Keratinocyte (primary cell): ENCODE data around the gene MAGEF1. TPM values are rescaled to one million over a fixed set of nuclear protein-coding genes. Genes with fewer than 3 reads are reported as not detected.

ENCODE experiments used
- DNase-seq: peaks from one replicate; pipeline ENCODE4 v3.0.0-alpha.2; 2011; ENCODE audit warnings: low read depth, missing footprints, low spot score
- FAIRE-seq: peaks from 2 replicates; lab custom pipeline; 2011; peaks lifted over from hg19 to GRCh38; lab: Jason Lieb, UNC
- H2AFZ ChIP-seq: 2 replicates; pipeline ENCODE4 v1.6.0; 2012; ENCODE audit warnings: low read length, control low read depth, inconsistent platforms; ENCODE audit not compliant: control insufficient read depth
- H3K27ac ChIP-seq: 2 replicates; pipeline ENCODE4 v1.5.1; 2011; ENCODE audit warnings: low read length; ENCODE audit not compliant: control insufficient read depth, insufficient read depth
- H3K27me3 ChIP-seq: 3 replicates; pipeline ENCODE4 v1.6.0; 2011; ENCODE audit warnings: low read length; ENCODE audit not compliant: control insufficient read depth, insufficient read depth; ENCODE audit errors: extremely low read depth
- H3K36me3 ChIP-seq, 2 experiments: 2 replicates in 1 of 2; 3 replicates in 1 of 2; pipeline ENCODE4 v1.5.1; 2011; ENCODE audit warnings: low read length in 2 of 2, mild to moderate bottlenecking in 1 of 2; ENCODE audit not compliant: control insufficient read depth in 2 of 2, insufficient read depth in 2 of 2; ENCODE audit errors: extremely low read depth in 1 of 2
- H3K4me1 ChIP-seq: 3 replicates; pipeline ENCODE4 v1.5.1; 2011; ENCODE audit warnings: low read length; ENCODE audit not compliant: control insufficient read depth, insufficient read depth; ENCODE audit errors: extremely low read depth
- H3K4me2 ChIP-seq: 3 replicates; pipeline ENCODE4 v1.6.0; 2011; ENCODE audit warnings: low read depth, low read length; ENCODE audit not compliant: control insufficient read depth, insufficient read depth; ENCODE audit errors: extremely low read depth
- H3K4me3 ChIP-seq, 3 experiments: fragments of 200-600 bp in 1 of 3; sonication (generic) in 1 of 3; 2 replicates in 2 of 3; 3 replicates in 1 of 3; pipeline ENCODE4 v1.5.1; 2011 to 2016; ENCODE audit warnings: low read length in 3 of 3, mild to moderate bottlenecking in 3 of 3, control low read depth in 2 of 3, inconsistent platforms in 1 of 3, low read depth in 1 of 3, mixed read lengths in 1 of 3, mixed run types in 1 of 3, moderate library complexity in 1 of 3; ENCODE audit not compliant: control insufficient read depth in 2 of 3, insufficient read depth in 2 of 3; ENCODE audit errors: extremely low read depth in 1 of 3
- H3K79me2 ChIP-seq: 2 replicates; pipeline ENCODE4 v1.6.0; 2012; ENCODE audit warnings: low read length; ENCODE audit not compliant: control insufficient read depth, insufficient read depth
- H3K9ac ChIP-seq: 3 replicates; pipeline ENCODE4 v1.6.0; 2011; ENCODE audit warnings: low read length; ENCODE audit not compliant: control insufficient read depth, insufficient read depth; ENCODE audit errors: extremely low read depth
- H3K9me1 ChIP-seq: 3 replicates; pipeline ENCODE4 v1.6.0; 2011; ENCODE audit warnings: low read length; ENCODE audit not compliant: control insufficient read depth, insufficient read depth; ENCODE audit errors: extremely low read depth
- H3K9me3 ChIP-seq: 2 replicates; pipeline ENCODE4 v1.5.1; 2012; ENCODE audit warnings: low read depth, low read length; ENCODE audit not compliant: control insufficient read depth
- H4K20me1 ChIP-seq: 3 replicates; pipeline ENCODE4 v1.6.0; 2011; ENCODE audit warnings: low read length; ENCODE audit not compliant: control insufficient read depth, insufficient read depth; ENCODE audit errors: extremely low read depth
- CTCF ChIP-seq, 3 experiments: IDR thresholded peaks in 1 of 3; conservative IDR thresholded peaks in 1 of 3; optimal IDR thresholded peaks in 1 of 3; 2 replicates in 2 of 3; 3 replicates in 1 of 3; pipeline versions ENCODE3 to v1.5.1; 2011; ENCODE audit warnings: low read length in 3 of 3, mild to moderate bottlenecking in 3 of 3, moderate library complexity in 2 of 3, control low read depth in 1 of 3, inconsistent platforms in 1 of 3; ENCODE audit not compliant: insufficient read depth in 2 of 3; ENCODE audit errors: extremely low read depth in 1 of 3
- EZH2 ChIP-seq: IDR thresholded peaks from one replicate; pipeline ENCODE4 v1.6.1; 2012; ENCODE audit warnings: inconsistent platforms, mild to moderate bottlenecking, low read length, moderate library complexity
- dilution Hi-C: fragments of 300-500 bp; cut with MboI; formaldehyde crosslinking; loops from one replicate; pipeline ENCODE4 v1.7.0; 2020; ENCODE audit warnings: low sequenced_read_pairs; ENCODE audit not compliant: extremely low pct_ligation_motif_present
- polyA plus RNA-seq, 5 experiments: library from polyadenylated mRNA; depleted of rRNA in 3 of 5; stranded (reverse) in 3 of 5; stranded (forward) in 1 of 5; unstranded in 1 of 5; fragments of >200 nt; gene quantifications; 1 replicate in 1 of 5; 2 replicates in 3 of 5; 3 replicates in 1 of 5; pipeline versions ENCODE4 v1.2.1 to v1.2.3, GENCODE V29; 2011 to 2012; ENCODE audit warnings: missing spikeins in 2 of 5, low read depth in 1 of 5, low replicate concordance in 1 of 5

MAGEF1 gene
- polyA plus RNA-seq, 1 donor (not counting 4 experiments of a cell fraction or from before 2014, with no cell fraction given), result 11.8 TPM

DNA sequence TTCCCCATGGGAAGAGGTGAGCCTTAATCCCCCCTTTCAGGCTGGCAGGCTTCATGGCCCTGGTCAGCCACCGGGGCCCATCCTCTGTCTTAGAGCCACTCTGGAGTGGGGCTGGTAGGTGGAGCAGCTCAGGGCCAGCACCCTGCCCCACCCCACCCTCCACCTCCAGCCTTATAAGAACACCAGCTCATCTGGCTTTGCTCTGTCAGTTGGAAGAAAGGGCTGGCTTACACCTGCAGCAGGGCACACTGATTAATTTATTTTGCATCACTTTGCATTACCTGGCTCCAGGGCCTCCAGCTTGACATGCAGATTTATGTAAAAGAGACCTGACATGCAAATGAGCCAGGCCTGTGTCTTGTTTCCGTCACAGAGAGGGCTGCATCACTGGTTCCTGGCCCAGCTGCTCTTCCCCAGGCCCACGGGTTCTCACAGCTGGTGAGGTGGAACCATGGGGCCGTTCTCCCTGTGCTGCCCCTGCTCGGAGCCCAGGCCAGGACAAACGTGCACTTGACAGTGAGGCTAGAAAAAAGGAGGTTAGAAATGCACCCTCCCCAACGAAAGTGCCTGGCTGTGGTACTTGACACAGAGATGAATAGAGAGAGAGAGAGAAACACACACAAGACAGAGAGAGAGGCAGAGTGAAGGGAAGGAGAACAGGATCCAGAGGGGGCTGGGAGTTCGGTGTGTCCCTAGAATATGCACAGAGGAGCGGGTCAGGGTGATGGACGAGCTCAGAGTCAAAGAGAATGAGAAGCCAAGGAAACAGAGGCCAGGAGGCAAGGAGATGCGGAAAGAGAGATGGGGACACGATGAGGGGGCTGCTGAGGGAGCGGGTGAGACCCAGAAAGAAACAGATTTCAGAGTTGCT is 44.5 kb upstream of the MAGEF1 start:
- TF ChIP-seq CTCF (optimal IDR thresholded peaks at IDR 0.05 in 1 of 3, IDR thresholded peaks at IDR 0.05 in 1 of 3, conservative IDR thresholded peaks at IDR 0.05 in 1 of 3; ENCODE audit: extremely low read depth in 1 of 3, insufficient read depth in 2 of 3, low read length in 3 of 3), result no peak
- TF ChIP-seq EZH2, result no peak
- H4K20me1 ChIP-seq, result no peaks in the 10 kb centered on the region
- dilution Hi-C loops, result no loop called here
- H3K27me3 ChIP-seq, result no peaks in the 10 kb centered on the region
- H3K36me3 ChIP-seq, result no peaks in the 10 kb centered on the region
- H3K9me3 ChIP-seq, result no peaks in the 10 kb centered on the region
- no peaks in the 10 kb centered on the region for H3K79me2 ChIP-seq
- peak overlapping the region; percentile 69 for H2AFZ ChIP-seq
- no peak overlapping the region for H3K4me3 ChIP-seq
- H3K27ac ChIP-seq, result peak overlapping the region; percentile 3
- peak overlapping the region; percentile 26 for H3K4me2 ChIP-seq
- peaks cover 27% of the 10 kb centered on the region for H3K4me1 ChIP-seq
- H3K9ac ChIP-seq, result peak overlapping the region; percentile 26
- FAIRE-seq, result no peak
- no peak for DNase-seq
- no peaks in the 10 kb centered on the region for H3K9me1 ChIP-seq

DNA sequence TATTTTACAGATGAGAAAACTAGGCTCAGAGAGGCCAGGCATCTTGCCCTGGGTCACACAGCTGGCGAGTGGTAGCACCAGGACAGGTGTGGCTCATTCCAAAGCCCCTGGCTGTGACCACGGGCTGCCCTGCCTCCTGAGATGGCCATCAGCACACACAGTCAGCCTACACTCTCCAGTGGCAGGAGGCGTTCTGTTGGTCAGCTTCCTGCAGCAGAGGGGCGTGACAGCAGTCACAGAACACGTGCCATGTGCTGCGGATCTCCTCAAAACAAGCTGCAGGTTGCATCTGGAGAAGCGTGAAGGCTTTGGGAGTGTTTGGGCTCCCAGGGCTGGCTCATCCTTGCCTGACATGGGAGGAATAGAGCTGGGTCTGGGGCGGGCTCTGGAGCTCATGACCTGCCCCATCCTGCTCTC is 43.5 kb upstream of the MAGEF1 start:
- no peaks in the 10 kb centered on the region for H3K36me3 ChIP-seq
- H2AFZ ChIP-seq, result no peak overlapping the region
- H3K27ac ChIP-seq, result no peak overlapping the region
- H4K20me1 ChIP-seq, result no peaks in the 10 kb centered on the region
- DNase-seq (no peak), FAIRE-seq (no peak)
- TF ChIP-seq CTCF (optimal IDR thresholded peaks at IDR 0.05 in 1 of 3, IDR thresholded peaks at IDR 0.05 in 1 of 3, conservative IDR thresholded peaks at IDR 0.05 in 1 of 3; ENCODE audit: extremely low read depth in 1 of 3, insufficient read depth in 2 of 3, low read length in 3 of 3) (no peak), EZH2 (no peak)
- H3K79me2 ChIP-seq, result no peaks in the 10 kb centered on the region
- H3K27me3 ChIP-seq, result no peaks in the 10 kb centered on the region
- no peaks in the 10 kb centered on the region for H3K9me3 ChIP-seq
- no peak overlapping the region for H3K9ac ChIP-seq
- peaks cover 22% of the 10 kb centered on the region for H3K4me1 ChIP-seq
- H3K4me3 ChIP-seq, result no peak overlapping the region
- H3K4me2 ChIP-seq, result no peak overlapping the region
- H3K9me1 ChIP-seq, result no peaks in the 10 kb centered on the region
- dilution Hi-C loops, result no loop called here
